SU-DHL-6 (cell line): Measurements from ENCODE around the gene LGALS9.
"Not testable (repeated sequence)": the region's sequence is repeated elsewhere in the genome, so short reads cannot be mapped to it uniquely, and the experiment has no call there.

Experiments
- H2AFZ ChIP-seq: fragments of 200-600 bp; sonication (generic); 2 replicates; pipeline ENCODE4 v1.6.1; 2014; ENCODE audit warnings: low read depth, mild to moderate bottlenecking, moderate library complexity, mixed read lengths, antibody characterized with exemption, low read length; ENCODE audit not compliant: severe bottlenecking
- H3F3A ChIP-seq: fragments of 200-600 bp; shearing (Covaris generic); 2 replicates; pipeline ENCODE4 v1.6.0; 2016; ENCODE audit warnings: antibody characterized with exemption, mild to moderate bottlenecking; ENCODE audit not compliant: insufficient read depth
- H3K27ac ChIP-seq: fragments of 200-600 bp; sonication (generic); 2 replicates; pipeline ENCODE4 v1.5.1; 2016; ENCODE audit warnings: low read depth, mild to moderate bottlenecking, low read length, moderate library complexity, mixed read lengths
- H3K27me3 ChIP-seq: fragments of 200-600 bp; sonication (generic), shearing (Covaris generic); 2 replicates; pipeline ENCODE4 v1.6.0; 2014; ENCODE audit warnings: mild to moderate bottlenecking, low read length
- H3K36me3 ChIP-seq: fragments of 200-600 bp; sonication (generic); 2 replicates; pipeline ENCODE4 v1.6.1; 2014; ENCODE audit warnings: mild to moderate bottlenecking, low read length, mixed read lengths
- H3K4me2 ChIP-seq: fragments of 300-600, 200-600 bp; shearing (Covaris generic), sonication (generic); 2 replicates; pipeline ENCODE4 v1.6.0; 2014; ENCODE audit warnings: low read length, low read depth, mild to moderate bottlenecking; ENCODE audit not compliant: poor library complexity, severe bottlenecking
- H3K4me3 ChIP-seq: fragments of 200-600 bp; sonication (generic); 2 replicates; pipeline ENCODE4 v1.5.1; 2014; ENCODE audit warnings: antibody characterized with exemption, low read length, mild to moderate bottlenecking, mixed read lengths; ENCODE audit not compliant: insufficient read depth, poor library complexity, severe bottlenecking
- H3K79me2 ChIP-seq: fragments of 200-600 bp; sonication (generic); 2 replicates; pipeline ENCODE4 v1.6.1; 2014; ENCODE audit warnings: mild to moderate bottlenecking, low read length, moderate library complexity; ENCODE audit not compliant: insufficient read depth
- H3K9ac ChIP-seq: fragments of 200-600 bp; sonication (generic); 2 replicates; pipeline ENCODE4 v1.7.0; 2014; ENCODE audit warnings: mild to moderate bottlenecking, low read length
- H3K9me2 ChIP-seq: fragments of 200-600 bp; sonication (generic); replicated peaks from 2 replicates; pipeline ENCODE4 v1.6.1; 2014; ENCODE audit warnings: low read length; ENCODE audit not compliant: insufficient read depth
- H3K9me3 ChIP-seq: fragments of 200-600 bp; sonication (generic); 2 replicates; pipeline ENCODE4 v1.6.1; 2014; ENCODE audit warnings: low read length, mixed read lengths; ENCODE audit not compliant: insufficient read depth
- H4K20me1 ChIP-seq: fragments of 200-600 bp; sonication (generic); 2 replicates; pipeline ENCODE4 v1.6.1; 2014; ENCODE audit warnings: low read depth, mild to moderate bottlenecking, antibody characterized with exemption, low read length, moderate library complexity, mixed read lengths
- CTCF ChIP-seq: fragments of 200-600 bp; sonication (generic); IDR thresholded peaks from one replicate; pipeline ENCODE4 v1.5.1; 2017; ENCODE audit warnings: antibody characterized with exemption, mild to moderate bottlenecking, low read length, moderate library complexity; ENCODE audit not compliant: insufficient read depth, poor library complexity, severe bottlenecking
- EZH2phosphoT487 ChIP-seq: fragments of 200-600 bp; sonication (generic), shearing (Covaris generic); conservative IDR thresholded peaks from 2 replicates; pipeline ENCODE4 v1.6.1; 2018; ENCODE audit warnings: mild to moderate bottlenecking, antibody characterized with exemption, low read length, moderate library complexity, mixed read lengths

LGALS9 gene

DNA sequence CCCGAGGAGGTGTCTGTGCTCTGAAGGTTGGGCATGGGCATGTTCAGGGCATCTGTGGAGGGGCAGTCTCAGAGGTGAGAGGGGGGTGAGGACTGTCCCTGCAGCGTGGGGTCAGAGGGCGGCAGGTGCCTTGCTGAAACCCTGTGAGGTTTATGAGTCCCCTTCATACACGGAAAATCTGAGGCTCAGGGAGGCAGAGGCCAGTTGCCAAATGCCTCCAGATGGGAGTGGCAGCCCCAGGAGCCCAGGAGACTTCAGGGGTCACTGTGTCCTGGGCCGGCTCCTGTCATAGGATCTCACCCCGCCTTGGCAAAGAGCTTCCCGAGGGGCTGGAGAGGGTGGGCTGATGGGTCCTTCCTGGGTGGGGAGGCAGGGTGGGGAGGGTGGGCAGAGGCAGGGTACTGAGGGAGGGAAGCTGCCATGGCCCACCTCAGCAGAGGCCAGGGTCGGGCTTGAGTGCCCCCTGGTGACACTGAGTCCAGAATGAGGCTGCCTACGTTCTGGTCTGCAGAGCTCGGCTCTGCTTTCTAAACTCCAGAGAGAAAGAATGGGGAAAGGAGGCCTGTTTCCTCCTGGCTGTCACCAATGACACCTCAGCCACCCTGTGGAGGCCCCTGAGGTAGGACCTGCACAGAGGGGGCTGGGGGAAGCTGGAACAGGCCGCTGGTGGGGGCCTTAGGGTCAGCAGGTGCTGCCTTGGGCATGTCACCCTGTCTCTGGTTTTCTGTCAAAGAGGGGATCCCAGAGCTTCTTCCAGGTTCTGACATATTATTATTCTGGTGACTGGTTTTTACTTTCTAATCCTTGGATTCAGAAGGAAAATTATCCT lies 1.1 kb downstream of the LGALS9 start:
- Histone ChIP-seq H2AFZ (no peak overlapping the region), H3K9ac (no peak overlapping the region), H3K27me3 (no peaks in the 10 kb centered on the region), H3K9me3 (no peaks in the 10 kb centered on the region), H3K27ac (no peak overlapping the region), H4K20me1 (no peaks in the 10 kb centered on the region), H3K4me3 (no peak overlapping the region), H3F3A (no peaks in the 10 kb centered on the region), H3K79me2 (no peaks in the 10 kb centered on the region), H3K36me3 (no peaks in the 10 kb centered on the region), H3K4me2 (no peak overlapping the region), H3K9me2 (no peaks in the 10 kb centered on the region)
- no peak for TF ChIP-seq EZH2phosphoT487
- no peak for TF ChIP-seq CTCF

GRCh38 chr17:27632766-27633165 lies 1.8 kb downstream of the LGALS9 start:
- H4K20me1 ChIP-seq, H3F3A ChIP-seq, H3K9ac ChIP-seq, H3K36me3 ChIP-seq, H3K27ac ChIP-seq, H3K4me2 ChIP-seq, H3K79me2 ChIP-seq, H3K27me3 ChIP-seq, H2AFZ ChIP-seq, H3K9me3 ChIP-seq, H3K9me2 ChIP-seq, H3K4me3 ChIP-seq: not testable (repeated sequence)

- no peaks in the 10 kb centered on the region for H3K36me3 ChIP-seq
- TF ChIP-seq CTCF (no peak), EZH2phosphoT487 (no peak)
- H3K9me3 ChIP-seq: no peaks in the 10 kb centered on the region
- no peaks in the 10 kb centered on the region for H3K27me3 ChIP-seq
- no peak overlapping the region for H3K9ac ChIP-seq
- H4K20me1 ChIP-seq: no peaks in the 10 kb centered on the region
- H3K9me2 ChIP-seq: no peaks in the 10 kb centered on the region
- H2AFZ ChIP-seq: no peak overlapping the region
- no peaks in the 10 kb centered on the region for H3F3A ChIP-seq
- no peak overlapping the region for H3K4me2 ChIP-seq
- H3K79me2 ChIP-seq: no peaks in the 10 kb centered on the region
- no peak overlapping the region for H3K4me3 ChIP-seq
- no peak overlapping the region for H3K27ac ChIP-seq
These were observed 2.5 kb downstream of the LGALS9 start for GRCh38 chr17:27633312-27634025.

- Histone ChIP-seq H3K9me3 (no peaks in the 10 kb centered on the region), H3K4me2 (no peak overlapping the region), H3K27me3 (no peaks in the 10 kb centered on the region), H3K4me3 (no peak overlapping the region), H2AFZ (no peak overlapping the region), H3K36me3 (no peaks in the 10 kb centered on the region), H3F3A (no peaks in the 10 kb centered on the region), H4K20me1 (no peaks in the 10 kb centered on the region), H3K9ac (no peak overlapping the region), H3K9me2 (no peaks in the 10 kb centered on the region), H3K79me2 (no peaks in the 10 kb centered on the region), H3K27ac (no peak overlapping the region)
- TF ChIP-seq EZH2phosphoT487 (no peak), CTCF (no peak)
These were observed 3.0 kb downstream of the LGALS9 start for GRCh38 chr17:27634026-27634335.
